Measurements from ENCODE around the gene ZNFX1. TPM values are rescaled to one million over a fixed set of nuclear protein-coding genes. Genes with fewer than 3 reads are reported as not detected.

ZNFX1 gene
- total and polyA plus RNA-seq, 2 donors (not counting 1 experiment from before 2014, with no cell fraction given) = 10.3 to 37.9 TPM

DNA sequence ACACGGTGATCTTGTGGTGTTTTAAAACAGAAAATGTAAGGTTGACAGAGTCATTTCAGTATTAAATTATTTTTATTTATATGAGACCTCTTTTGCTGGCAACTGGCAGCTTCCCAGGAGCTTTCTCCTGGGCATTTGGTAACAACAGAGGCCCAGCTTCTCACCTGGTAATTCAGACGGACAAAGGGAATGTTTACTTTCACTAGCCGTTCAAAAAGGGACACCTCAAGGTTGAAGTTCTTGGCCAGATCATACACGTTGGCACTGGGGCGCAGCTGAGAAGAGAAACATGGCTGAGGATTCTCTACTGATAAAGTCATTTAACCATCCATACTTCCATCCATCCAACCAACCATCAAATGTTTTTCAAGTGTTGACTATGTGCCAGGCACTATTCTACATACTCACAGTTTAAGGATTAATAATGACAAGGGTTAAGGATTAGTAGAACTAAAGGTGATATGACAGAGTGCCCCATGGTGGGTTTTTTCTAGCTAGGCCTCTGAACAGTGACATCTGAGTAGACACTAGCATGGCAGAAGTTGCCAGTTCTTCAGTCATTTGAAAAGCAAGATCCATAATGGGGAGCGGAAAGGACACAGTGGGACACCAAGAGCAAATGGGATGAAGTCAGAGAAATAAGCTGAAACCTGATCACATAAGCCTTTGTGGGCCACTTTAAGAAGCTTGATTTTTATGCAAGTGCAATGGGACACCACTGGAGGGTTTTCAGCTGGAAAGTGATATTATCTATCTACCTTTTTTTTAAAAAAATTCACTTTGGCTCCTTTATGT lies 25.1 kb downstream of the ZNFX1 start:
- H2AFZ ChIP-seq (ENCODE audit: insufficient read depth, low read depth, low read length, poor library complexity, severe bottlenecking) = no peak overlapping the region
- Mint-ChIP-seq H3K9me3 (ENCODE audit: insufficient read depth) (no peaks in the 10 kb centered on the region), H3K4me3 (no peak overlapping the region), H3K27me3 (no peaks in the 10 kb centered on the region), H3K27ac (no peak overlapping the region), H3K4me1 (no peaks in the 10 kb centered on the region)
- H3K4me1 ChIP-seq (ENCODE audit: control insufficient read depth in 2 of 2, insufficient read depth in 2 of 2, low read length in 2 of 2) = no peaks in the 10 kb centered on the region
- 93% methylated on average over 3 of the region's 6 CpGs for WGBS (ENCODE audit: insufficient coverage)
- H3K27me3 ChIP-seq (replicated peaks in 1 of 4; ENCODE audit: control extremely low read depth in 1 of 4, control insufficient read depth in 3 of 4, insufficient read depth in 4 of 4, low read length in 3 of 4) = no peaks in the 10 kb centered on the region
- DNase-seq (no peak), ATAC-seq (ENCODE audit: low read depth) (no peak)
- ChIA-PET CTCF (interaction anchor here (0.6 to 1.2 kb wide), 2 partner anchors 15 to 23 kb away, joined by 3 to 4 read pairs; no protein-coding TSS in a partner anchor), POLR2A (interaction anchor here (0.6 kb wide), 1 partner anchor 39 kb away, joined by 3 read pairs; no protein-coding TSS in a partner anchor)
- no peak for TF ChIP-seq EZH2 (IDR thresholded peaks at IDR 0.05; ENCODE audit: borderline replicate concordance, insufficient read depth, low read depth, low read length, poor library complexity, severe bottlenecking)
- TF ChIP-seq, protein P1, sequence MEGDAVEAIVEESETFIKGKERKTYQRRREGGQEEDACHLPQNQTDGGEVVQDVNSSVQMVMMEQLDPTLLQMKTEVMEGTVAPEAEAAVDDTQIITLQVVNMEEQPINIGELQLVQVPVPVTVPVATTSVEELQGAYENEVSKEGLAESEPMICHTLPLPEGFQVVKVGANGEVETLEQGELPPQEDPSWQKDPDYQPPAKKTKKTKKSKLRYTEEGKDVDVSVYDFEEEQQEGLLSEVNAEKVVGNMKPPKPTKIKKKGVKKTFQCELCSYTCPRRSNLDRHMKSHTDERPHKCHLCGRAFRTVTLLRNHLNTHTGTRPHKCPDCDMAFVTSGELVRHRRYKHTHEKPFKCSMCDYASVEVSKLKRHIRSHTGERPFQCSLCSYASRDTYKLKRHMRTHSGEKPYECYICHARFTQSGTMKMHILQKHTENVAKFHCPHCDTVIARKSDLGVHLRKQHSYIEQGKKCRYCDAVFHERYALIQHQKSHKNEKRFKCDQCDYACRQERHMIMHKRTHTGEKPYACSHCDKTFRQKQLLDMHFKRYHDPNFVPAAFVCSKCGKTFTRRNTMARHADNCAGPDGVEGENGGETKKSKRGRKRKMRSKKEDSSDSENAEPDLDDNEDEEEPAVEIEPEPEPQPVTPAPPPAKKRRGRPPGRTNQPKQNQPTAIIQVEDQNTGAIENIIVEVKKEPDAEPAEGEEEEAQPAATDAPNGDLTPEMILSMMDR (IDR thresholded peaks at IDR 0.05) = no peak
- H3K36me3 ChIP-seq (replicated peaks in 1 of 2; ENCODE audit: control extremely low read depth in 1 of 2, control insufficient read depth in 1 of 2, extremely low read depth in 1 of 2, insufficient read depth in 2 of 2, low read length in 1 of 2) = peaks cover 4 to 85% of the 10 kb centered on the region in 2 experiments
- no peak overlapping the region for H3K4me3 ChIP-seq (ENCODE audit: control extremely low read depth in 1 of 5, extremely low read depth in 1 of 5, insufficient read depth in 1 of 5, low read depth in 2 of 5, low read length in 4 of 5)
- H3K27ac ChIP-seq (ENCODE audit: low read length in 2 of 2) = no peak overlapping the region
- H3K79me2 ChIP-seq (ENCODE audit: control insufficient read depth, insufficient read depth, low read length) = no peaks in the 10 kb centered on the region
- H4K20me1 ChIP-seq (ENCODE audit: control insufficient read depth, insufficient read depth, low read length, poor library complexity, severe bottlenecking) = no peaks in the 10 kb centered on the region
- H3K4me2 ChIP-seq (replicated peaks; ENCODE audit: low read depth, low read length, poor library complexity, severe bottlenecking) = no peak overlapping the region
- intact Hi-C loops (cut with micrococcal nuclease) = no loop called here
- no peaks in the 10 kb centered on the region for H3K9me3 ChIP-seq (ENCODE audit: control extremely low read depth in 1 of 3, control insufficient read depth in 2 of 3, insufficient read depth in 1 of 3, low read length in 2 of 3)
- no peak overlapping the region for H3K9ac ChIP-seq (ENCODE audit: low read length)

Measured in B cell (primary cell).